ENCODE results near the gene NUP155.

DNA sequence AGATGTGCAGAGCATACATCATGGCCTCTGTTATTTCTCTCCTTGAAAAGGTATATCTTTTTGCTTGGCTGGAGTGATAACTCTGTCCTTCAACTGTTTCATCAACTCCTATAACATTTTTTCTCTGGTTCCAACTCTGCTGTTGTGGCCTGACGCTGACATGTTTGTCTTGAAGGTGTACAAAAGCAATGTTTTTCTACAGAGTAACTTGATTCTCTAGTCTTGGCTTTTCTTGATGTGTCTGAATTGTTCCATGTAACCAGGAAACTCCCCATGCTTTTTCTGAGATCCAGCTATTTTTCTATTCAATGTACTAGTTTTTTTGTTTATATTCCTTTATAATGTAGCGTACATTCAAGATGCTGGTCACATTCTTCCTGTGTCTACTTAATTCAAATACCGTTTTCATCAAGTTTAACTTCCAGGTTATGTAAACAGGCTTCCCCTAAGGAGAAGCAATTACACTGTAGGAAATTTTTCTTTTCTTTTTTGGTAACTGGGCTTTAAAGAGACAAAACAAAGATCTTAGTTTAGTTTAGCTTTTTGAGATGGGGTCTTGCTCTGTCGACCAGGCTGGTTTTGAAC, 115.0 kb downstream of the NUP155 start:
- TF ChIP-seq ZNF510 (tag by site-specific recombination; IDR thresholded peaks at IDR 0.05; ENCODE audit: insufficient replicate concordance) (no peak), PRDM1 (tag by site-specific recombination; IDR thresholded peaks at IDR 0.05) (no peak), ZNF777 (tag by site-specific recombination; IDR thresholded peaks at IDR 0.05; ENCODE audit: borderline replicate concordance) (no peak), YY1 (tag by site-specific recombination; IDR thresholded peaks at IDR 0.05) (no peak), ZNF214 (tag by site-specific recombination; IDR thresholded peaks at IDR 0.05; ENCODE audit: borderline replicate concordance) (no peak), ZNF2 (tag by site-specific recombination; IDR thresholded peaks at IDR 0.05) (no peak), ZNF174 (tag by site-specific recombination; IDR thresholded peaks at IDR 0.05) (no peak), ZNF138 (tag by site-specific recombination; IDR thresholded peaks at IDR 0.05; ENCODE audit: borderline replicate concordance) (no peak), IKZF3 (tag by site-specific recombination; IDR thresholded peaks at IDR 0.05) (no peak)
- TF ChIP-seq, protein P1, sequence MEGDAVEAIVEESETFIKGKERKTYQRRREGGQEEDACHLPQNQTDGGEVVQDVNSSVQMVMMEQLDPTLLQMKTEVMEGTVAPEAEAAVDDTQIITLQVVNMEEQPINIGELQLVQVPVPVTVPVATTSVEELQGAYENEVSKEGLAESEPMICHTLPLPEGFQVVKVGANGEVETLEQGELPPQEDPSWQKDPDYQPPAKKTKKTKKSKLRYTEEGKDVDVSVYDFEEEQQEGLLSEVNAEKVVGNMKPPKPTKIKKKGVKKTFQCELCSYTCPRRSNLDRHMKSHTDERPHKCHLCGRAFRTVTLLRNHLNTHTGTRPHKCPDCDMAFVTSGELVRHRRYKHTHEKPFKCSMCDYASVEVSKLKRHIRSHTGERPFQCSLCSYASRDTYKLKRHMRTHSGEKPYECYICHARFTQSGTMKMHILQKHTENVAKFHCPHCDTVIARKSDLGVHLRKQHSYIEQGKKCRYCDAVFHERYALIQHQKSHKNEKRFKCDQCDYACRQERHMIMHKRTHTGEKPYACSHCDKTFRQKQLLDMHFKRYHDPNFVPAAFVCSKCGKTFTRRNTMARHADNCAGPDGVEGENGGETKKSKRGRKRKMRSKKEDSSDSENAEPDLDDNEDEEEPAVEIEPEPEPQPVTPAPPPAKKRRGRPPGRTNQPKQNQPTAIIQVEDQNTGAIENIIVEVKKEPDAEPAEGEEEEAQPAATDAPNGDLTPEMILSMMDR (tag by site-specific recombination; IDR thresholded peaks at IDR 0.05): no peak
- TF ChIP-seq, protein P2, sequence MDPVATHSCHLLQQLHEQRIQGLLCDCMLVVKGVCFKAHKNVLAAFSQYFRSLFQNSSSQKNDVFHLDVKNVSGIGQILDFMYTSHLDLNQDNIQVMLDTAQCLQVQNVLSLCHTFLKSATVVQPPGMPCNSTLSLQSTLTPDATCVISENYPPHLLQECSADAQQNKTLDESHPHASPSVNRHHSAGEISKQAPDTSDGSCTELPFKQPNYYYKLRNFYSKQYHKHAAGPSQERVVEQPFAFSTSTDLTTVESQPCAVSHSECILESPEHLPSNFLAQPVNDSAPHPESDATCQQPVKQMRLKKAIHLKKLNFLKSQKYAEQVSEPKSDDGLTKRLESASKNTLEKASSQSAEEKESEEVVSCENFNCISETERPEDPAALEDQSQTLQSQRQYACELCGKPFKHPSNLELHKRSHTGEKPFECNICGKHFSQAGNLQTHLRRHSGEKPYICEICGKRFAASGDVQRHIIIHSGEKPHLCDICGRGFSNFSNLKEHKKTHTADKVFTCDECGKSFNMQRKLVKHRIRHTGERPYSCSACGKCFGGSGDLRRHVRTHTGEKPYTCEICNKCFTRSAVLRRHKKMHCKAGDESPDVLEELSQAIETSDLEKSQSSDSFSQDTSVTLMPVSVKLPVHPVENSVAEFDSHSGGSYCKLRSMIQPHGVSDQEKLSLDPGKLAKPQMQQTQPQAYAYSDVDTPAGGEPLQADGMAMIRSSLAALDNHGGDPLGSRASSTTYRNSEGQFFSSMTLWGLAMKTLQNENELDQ (tag by site-specific recombination; IDR thresholded peaks at IDR 0.05; ENCODE audit: low read depth): no peak
- TF ChIP-seq, protein P3, sequence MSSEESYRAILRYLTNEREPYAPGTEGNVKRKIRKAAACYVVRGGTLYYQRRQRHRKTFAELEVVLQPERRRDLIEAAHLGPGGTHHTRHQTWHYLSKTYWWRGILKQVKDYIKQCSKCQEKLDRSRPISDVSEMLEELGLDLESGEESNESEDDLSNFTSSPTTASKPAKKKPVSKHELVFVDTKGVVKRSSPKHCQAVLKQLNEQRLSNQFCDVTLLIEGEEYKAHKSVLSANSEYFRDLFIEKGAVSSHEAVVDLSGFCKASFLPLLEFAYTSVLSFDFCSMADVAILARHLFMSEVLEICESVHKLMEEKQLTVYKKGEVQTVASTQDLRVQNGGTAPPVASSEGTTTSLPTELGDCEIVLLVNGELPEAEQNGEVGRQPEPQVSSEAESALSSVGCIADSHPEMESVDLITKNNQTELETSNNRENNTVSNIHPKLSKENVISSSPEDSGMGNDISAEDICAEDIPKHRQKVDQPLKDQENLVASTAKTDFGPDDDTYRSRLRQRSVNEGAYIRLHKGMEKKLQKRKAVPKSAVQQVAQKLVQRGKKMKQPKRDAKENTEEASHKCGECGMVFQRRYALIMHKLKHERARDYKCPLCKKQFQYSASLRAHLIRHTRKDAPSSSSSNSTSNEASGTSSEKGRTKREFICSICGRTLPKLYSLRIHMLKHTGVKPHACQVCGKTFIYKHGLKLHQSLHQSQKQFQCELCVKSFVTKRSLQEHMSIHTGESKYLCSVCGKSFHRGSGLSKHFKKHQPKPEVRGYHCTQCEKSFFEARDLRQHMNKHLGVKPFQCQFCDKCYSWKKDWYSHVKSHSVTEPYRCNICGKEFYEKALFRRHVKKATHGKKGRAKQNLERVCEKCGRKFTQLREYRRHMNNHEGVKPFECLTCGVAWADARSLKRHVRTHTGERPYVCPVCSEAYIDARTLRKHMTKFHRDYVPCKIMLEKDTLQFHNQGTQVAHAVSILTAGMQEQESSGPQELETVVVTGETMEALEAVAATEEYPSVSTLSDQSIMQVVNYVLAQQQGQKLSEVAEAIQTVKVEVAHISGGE (tag by site-specific recombination; conservative IDR thresholded peaks at IDR 0.05; ENCODE audit: low read depth): no peak
